ENCODE data around the gene POU2AF3. TPM values are rescaled to one million over a fixed set of nuclear protein-coding genes. Genes with fewer than 3 reads are reported as not detected.
A peak's percentile ranks its signal among the peaks of the same experiment; 100 is the strongest.
"Not testable (repeated sequence)": the region's sequence is repeated elsewhere in the genome, so short reads cannot be mapped to it uniquely, and the experiment has no call there.

POU2AF3 gene
- total RNA-seq, 1 donor from 2014 or later = 3.8 TPM

DNA sequence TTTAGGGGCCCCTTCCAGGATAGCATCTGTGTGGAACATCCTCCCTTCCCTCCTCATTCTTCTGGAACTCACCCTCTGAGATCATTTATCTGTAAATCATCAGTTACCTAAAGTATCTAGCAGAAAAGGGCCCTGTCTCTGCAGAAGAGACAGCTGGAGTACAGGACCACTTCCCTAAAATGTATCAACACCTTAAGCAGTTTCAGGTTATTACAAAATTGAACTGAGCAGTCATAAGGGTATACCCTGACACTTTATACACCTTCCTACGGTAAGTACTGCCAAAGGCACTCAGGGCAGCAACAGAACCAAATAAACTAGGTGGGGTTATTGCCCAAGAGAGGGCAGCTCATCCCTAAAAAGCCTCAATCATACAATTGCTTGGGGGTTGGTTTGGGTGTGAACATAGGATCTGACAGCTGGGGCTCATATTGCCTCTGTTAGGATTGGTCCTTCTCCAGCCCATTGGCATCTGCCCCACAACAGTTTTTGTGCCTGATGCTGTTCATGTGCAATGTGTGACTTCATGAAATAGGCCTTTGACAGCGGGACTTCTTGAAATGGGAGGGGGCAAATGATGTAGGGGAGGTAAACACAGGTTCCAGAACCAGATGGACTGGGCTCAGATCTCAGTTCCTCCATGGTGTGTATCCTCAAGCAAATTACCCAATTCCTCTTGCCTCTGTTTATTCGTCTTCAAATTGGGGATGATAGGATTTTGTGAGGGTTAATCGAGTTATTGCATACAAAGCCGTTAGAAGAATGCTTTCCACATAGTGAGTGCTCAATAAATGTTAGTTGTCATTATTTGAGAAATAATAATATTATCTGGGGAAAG lies 2.9 kb downstream of the POU2AF3 start:
- ATAC-seq = peak; percentile 52

DNA sequence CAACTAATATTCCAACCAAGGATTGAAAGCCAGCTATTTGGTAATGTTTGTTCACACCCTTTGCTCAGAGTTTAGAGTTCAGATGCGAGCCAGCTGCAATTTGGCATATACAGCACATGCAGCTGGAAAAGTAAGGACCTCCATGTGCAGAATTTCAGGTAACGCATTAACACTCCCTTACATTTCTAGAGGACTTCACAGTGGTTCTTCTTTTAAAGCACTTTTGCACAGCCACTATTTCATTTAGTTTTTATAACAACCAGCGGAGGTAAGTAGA lies 3.4 kb downstream of the POU2AF3 start:
- ATAC-seq = no peak

DNA sequence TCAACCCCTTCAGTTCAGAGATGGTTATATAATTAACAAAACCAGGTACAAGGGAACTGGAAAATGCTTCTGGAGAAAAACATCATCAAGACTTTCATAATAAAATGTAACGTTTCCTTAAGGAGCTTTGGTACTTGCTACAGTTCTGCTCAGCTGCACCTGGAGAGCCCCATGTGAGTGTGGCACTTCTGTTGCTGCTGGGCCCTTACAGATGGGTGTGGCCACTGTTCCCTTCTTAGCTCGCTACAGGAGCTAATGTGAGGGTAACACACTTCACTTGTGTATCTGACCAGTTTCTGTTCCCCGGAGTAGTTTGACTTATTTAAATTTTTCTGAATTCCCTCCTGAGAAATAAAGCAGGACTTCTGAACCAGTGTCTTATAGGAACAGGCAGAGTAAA lies 4.0 kb downstream of the POU2AF3 start:
- ATAC-seq = no peak

DNA sequence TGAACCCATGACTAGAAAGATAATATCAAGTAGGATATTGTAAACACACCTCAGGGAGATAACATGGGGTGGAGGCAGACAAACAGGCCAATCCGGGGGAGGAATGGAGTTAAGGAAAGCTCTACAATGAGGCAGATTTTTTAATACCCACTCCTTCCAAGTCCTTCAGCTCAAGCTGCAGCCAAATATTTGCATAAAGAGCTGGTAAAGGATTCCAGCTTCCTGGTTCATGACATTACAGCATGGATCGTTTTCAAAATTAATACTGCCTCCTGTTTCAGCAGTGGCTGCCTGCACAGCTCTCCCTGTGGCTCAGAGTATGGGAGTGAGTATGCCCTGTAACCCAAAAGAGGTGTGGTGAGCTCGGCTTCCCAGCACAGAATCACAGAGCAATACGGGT lies 5.1 kb downstream of the POU2AF3 start:
- peak; percentile 88 for ATAC-seq

DNA sequence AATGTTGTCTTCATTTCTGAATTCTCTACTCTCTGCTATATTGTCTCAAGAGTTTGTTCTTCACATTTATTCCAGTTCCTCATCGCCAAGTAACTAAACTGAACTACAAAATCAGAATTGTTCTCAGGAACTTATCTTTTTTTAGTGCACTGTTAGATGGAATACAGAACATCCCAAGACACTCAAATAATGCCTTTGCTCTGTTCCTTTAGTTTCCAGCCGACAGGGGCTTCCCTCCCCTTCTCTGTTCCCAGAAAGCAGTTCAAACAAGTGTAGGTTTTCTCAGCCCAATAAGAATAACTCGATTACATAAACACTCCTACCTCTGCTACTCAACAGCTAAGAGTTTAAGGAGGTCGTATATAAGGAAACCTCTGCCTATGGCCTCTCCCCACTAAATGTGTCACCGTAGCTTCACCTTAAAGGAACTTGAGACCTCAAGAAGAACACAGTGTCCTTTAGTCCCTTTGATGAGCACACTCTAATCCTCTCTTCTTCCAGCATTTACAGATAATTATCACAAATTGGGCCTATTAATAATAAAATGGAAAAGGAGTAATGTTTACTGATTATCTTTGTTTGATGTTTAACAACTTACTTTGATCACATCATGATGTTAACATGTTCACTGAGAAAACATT lies 6.9 kb downstream of the POU2AF3 start:
- no peak for ATAC-seq

DNA sequence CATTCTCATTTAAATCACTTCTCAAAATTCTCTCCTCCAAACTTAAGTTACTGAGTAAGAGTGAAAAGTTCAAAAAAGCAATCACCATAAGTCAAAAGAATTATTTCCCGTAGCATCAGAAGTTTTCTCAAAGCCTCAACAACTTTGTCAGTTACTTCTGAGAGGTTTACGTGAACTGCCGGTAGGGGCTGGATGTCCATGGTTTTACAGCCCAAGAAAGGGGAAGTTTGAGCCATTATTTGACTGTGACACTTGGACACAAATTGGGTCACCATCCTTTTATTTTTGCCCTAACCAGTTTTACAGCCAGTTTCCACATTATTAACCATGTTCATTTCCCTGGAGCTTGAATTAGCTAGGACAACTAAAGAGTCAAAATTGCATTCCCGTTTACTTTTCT lies 7.5 kb downstream of the POU2AF3 start:
- ATAC-seq = no peak

DNA sequence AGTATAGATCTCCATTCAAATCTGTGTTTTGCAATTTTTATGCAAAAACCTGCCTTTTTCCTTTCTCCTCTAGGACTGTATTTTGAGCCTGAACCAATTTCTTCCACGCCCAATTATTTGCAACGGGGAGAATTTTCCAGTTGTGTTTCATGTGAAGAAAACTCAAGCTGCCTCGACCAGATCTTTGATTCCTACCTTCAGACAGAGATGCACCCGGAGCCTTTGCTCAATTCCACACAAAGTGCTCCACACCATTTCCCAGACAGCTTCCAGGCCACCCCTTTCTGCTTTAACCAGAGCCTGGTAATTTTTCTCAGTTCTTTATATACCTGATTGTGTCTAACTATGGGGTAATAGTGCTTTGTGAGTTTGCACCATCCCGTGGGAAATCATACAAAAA lies 8.0 kb downstream of the POU2AF3 start:
- ATAC-seq = no peak

DNA sequence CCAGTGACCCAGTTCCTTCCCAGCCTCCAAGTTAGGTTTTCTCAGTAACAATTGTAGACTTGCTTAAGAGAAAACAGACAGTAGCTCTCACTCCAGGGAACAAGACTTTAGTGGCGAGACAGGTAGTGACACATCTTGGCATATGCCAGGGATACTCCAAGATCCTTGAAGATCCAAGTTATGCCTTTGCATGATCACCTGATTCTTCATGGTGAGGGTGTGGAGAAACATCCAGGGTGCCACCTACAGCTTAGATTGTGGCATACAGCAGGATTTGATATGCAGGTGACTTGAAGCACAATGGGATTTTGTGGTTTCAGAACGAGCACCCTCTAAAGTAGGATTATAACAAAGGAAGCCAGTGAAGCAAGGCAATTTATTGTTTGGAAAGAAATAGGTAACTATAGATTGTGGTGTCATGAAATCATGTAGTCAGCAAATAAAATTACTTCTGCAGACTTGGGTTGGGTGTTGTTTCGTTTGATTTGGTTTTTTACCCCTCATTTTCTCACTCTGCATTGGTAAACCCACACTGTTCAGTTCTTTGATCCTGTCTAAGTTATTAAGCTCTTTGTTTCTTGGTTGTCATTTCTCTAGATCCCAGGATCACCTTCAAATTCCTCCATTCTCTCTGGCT lies 9.2 kb downstream of the POU2AF3 start:
- peak; percentile 14 for ATAC-seq

DNA sequence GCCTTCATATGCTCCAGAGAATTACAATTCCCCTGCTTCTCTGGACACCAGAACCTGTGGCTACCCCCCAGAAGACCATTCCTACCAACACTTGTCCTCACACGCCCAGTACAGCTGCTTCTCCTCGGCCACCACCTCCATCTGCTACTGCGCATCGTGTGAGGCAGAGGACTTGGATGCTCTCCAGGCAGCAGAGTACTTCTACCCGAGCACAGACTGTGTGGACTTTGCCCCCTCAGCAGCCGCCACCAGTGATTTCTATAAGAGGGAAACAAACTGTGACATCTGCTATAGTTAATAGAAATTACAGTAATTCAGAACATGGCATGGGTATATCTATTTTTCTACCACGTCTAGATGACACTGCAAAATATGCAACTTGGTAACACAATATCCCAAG lies 9.8 kb downstream of the POU2AF3 start:
- ATAC-seq = no peak

DNA sequence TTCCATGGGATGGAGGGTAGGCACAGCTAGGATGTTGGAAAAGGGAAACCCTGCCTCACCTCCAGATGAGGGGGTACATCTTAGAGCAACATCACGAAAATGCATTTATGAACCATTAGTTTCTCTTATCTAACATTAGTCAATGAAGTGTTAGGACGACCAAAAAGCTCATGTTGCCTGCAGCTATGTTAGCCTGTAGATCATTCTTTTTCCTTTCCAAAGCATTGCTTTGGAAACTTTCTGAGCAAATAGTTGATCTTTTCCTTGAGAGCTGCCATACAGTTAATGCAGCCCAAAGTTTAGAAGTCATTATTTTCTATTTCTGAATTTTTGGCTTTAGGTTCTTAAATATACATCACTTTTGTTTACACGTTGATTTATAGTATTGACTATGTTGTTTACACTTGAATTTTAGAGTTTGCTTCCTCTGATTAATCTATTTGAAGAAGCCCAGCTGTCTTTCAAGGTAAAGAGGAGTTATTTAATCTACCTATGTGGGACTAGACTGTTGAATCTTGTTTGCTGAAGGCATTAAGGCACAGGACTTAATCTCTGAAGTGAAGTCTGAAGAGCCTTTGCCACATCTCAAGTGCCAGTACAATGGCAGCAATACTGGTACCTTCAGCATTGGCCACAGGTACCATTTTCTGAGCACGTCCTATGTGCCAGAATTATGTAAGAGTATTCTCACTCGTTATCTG lies 11.0 kb downstream of the POU2AF3 start:
- ATAC-seq = no peak

DNA sequence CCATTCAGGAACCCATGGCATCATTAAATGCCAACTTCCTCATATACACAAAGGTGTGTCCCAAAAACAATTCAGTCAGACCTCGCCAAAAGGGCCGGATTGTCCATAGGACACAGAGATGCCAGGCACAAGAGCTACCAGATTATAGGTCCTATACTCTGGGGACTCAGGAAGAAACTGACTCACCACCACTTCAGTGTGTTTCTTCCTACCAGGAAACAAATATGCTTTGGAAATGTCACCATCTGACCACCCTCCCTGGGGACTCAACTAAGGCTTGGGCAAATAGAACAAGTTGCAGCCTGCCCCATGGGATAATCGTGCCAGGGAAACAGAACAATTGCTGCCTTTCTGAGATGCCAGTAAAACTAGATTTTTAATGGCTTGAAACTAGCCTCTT lies 11.7 kb downstream of the POU2AF3 start:
- peak; percentile 89 for ATAC-seq

DNA sequence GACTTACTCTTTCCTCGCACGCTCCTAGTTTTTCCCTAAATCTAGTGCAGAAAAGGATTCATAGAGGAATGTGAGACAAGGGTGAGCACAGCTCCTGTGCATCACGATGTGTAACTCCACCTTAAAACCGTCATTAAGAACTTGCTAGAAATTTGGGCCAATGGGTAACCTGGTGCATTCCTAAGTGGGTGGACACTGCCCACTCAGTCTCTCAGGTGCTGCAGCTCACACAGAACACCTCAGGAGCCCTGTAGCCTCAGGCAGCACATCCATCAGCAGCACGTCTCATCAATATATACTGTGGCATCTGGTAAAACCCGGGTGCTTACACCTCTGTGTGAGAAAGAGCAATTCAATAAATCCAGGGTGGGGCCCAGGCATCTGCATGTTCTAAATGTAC lies 12.4 kb downstream of the POU2AF3 start:
- ATAC-seq = peak; percentile 30

DNA sequence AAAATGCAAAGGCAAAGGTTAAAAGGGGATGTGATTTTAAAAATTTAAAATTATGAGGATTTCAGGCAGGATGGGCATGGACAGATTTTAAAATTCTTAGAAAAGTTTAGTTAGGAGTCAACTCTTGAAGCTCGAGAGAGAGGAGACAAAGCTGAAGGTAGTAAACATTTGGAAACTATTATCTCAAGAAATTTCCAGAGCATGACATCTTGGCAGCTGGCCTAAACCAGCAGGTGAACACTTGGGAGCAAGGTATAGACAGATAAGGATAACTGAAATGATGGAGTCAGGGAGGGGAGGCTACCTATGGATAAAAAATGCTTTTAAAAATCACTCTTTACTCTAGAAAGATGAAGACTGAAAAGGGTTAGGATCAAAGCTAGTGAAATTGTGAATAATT lies 13.7 kb downstream of the POU2AF3 start:
- no peak for ATAC-seq

DNA sequence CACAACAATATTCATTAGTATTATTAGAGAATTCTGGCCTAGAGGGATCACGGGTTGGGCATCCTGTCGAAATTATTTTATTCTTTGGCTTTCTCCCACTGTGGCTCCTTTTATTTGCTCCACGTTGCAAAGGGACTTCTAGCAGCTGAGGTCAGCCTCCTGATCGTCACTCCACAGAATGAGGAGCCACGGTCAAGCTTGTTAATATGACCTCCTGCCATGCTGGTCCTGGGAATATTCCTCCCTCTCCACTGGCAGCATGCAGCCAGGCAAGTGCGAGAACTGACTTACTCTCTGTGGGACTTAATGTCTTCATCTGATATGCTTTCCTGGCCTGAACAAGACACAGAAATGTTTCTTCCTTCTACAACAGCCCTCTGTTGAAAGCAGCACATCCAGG lies 20.9 kb downstream of the POU2AF3 start:
- no peak for ATAC-seq

DNA sequence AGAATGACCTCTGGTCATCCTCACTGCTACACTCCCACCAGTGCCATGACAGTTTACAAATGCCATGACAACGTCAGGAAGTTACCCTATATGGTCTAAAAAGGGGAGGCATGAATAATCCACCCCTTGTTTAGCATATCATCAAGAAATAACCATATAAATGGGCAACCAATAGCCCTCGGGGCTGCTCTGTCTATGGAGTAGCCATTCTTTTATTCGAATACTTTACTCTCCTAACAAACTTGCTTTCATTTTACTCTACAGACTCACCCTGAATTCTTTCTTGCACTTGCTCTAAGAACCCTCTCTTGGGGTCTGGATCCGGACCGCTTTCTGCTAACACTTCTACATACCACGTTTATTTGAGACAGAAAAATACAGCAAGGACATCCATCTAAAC lies 21.9 kb downstream of the POU2AF3 start:
- ATAC-seq = not testable (repeated sequence)

DNA sequence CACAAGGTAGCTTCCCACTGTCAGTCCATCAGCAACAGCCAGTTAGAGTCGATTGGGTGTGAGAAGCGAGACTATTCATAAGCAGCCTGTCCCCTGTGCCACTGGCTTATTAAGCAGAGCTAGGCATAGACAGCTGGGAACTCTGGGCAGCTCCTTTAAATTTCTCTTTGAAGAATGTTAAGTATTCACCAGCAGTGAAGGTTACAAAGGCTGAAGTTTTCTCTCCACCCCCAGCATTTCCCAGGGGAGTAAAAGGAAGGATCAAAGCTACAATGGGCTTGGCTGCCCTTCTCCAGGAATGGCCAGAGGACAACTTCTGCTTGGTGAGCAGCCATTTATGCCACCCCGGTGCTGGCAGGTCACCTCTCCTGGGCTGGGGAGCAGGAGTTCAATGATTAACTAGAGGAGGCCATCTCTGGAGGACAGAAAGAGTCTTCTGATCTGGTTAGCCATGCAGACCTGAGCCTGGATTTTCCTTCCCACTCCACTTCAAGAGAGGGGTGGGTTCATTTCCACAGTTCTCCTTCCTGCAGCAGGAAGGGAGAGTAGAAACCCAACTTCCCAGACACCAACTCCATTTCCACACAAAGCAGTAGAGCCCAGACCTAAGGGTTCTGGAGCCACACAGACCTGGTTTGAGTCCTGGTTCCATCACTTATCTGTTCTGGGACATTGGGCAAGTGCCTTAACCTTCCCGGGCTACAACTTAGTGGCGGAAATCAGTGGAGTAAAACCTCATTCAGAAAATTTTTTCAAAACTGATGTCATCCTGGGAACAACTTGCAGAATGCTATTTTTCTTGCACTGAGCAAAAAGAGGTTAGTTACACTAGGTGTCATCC lies 22.6 kb downstream of the POU2AF3 start:
- ATAC-seq = no peak

DNA sequence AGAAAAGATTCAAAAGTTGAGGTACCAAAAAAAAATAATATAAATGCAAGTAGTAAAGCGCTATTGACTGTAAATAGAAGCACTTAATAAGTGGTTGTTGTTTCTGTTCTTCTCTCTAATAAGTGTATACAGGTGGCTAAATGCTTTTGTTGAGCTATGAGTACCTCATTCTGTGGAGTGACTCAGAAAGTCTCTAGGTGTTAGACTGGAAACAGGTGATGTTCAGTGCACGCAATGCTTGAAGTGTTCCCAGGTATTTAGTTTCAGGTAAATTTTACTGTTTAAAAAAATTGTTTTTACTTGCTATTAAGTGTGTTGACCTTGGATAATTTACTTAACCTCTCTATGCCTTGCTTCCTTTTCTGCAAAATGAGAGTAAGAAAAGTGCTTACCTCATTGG lies 24.2 kb downstream of the POU2AF3 start:
- no peak for ATAC-seq

DNA sequence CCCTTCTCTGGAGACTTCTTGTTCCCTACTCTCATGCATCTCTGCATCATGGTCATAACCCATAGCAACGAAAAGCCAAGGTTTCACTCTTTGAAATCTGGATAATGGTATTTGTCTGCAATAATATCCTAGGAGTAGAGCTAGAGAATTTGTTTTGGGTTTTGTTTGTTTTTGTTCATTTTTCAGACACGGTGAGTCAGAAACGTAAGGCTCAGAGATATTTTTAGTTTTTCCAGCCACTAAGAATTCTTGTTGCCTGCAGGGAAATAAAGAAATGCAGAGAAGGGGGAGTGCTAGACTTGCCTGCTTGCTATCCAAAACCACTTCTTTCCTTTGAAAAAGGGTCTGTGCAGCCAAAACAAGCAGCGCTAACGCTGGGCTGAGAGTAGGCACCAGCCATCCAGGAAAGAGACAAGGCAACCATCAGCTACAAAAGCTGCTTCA lies 26.0 kb downstream of the POU2AF3 start:
- ATAC-seq = no peak

DNA sequence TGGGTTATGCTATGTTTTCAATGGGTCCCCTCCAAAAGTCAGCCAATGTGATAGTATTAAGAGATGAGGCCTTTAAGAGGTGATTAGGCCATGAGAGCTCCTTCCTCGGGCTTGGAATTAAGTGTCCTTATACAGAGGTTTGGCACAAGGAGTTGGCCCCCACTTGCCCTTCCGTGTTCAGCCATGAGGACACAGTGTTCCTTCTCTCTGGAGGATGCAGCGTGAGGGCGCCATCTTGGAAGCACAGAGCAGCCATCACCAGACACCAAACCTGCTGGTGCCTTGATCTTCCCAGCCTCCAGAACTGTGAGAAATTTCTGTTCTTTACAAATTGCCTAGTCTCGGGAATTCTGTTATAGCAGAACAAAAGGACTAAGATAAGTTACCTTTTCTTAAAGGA lies 26.9 kb downstream of the POU2AF3 start:
- no peak for ATAC-seq

DNA sequence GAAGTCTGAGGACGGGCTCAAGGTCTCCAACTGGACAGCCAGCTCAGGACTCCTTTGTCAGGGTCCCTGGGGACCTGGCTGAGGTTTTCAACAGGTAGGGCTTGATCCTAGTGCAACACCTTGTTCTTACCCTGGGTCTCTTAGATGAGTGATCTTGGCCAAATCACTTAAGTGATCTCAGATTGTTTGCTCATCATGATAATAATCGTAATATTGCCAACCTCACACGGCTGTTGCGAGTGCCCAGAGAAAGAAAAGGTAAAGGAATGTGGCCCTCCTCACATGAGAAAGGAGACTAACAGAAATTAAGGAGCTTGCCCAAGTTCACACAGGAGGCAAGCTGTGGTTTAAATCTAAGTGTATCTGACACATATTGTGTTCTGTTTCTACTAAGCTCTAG lies 28.5 kb downstream of the POU2AF3 start:
- ATAC-seq = no peak

DNA sequence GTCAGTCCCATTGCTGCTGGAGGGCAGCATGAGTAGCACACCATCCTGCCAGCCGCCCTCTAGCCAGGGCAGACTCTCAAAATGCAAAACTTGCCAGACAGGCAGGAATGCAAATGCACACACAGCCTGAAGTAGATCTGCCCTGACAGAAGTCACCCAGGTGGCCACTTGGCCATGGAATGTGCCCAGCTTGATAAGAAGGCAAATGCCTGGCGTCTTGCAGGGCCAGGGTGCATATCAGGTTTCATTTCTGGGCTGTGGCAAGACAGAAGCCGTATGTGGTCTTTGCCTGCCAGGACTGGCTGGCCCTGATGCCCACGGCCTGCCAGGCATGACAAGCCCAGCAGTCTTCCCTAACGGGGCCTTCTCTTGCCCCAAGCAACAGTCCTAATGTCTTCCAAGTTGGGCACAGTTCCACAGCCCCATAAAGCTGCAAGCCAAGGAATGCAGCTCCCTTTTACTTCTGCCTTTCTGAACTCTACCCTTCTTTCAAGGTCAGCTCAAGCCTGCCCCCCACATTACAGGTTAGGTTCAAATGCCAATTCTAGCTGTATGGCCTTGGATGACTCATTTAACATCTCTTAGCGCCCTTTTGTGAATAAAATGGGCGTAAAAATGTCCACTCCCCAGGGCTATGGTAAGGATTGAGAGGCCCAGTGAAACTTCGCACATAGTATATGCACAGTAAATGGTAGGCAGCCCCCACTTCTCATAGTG lies 29.7 kb downstream of the POU2AF3 start:
- ATAC-seq = peak; percentile 44

Measured in esophagus mucosa (tissue), 1 donor.